Uterus (tissue), 4 donors: ENCODE results near the gene PDPR. TPM values are rescaled to one million over a fixed set of nuclear protein-coding genes. Genes with fewer than 3 reads are reported as not detected.
"Not testable (repeated sequence)": the region's sequence is repeated elsewhere in the genome, so short reads cannot be mapped to it uniquely, and the experiment has no call there.

Source experiments
- DNase-seq, 2 donors: peaks; one replicate each; pipeline ENCODE4 v3.0.0-alpha.2; 2019 to 2020
- H3K27ac ChIP-seq, 2 donors: fragments of 200-600 bp; sonication (generic); 1 replicate in 1 of 2; 2 replicates in 1 of 2; pipeline ENCODE4 v1.5.1; 2016 to 2018
- H3K27me3 ChIP-seq, 2 donors: fragments of 200-600 bp; sonication (generic); one replicate each; pipeline ENCODE4 v1.5.1; 2018 to 2019; ENCODE audit warnings: control low read depth in 1 of 2
- H3K36me3 ChIP-seq, 2 donors: fragments of 200-600 bp; sonication (generic); one replicate each; pipeline ENCODE4 v1.5.1; 2019; ENCODE audit warnings: control low read depth in 1 of 2
- H3K4me1 ChIP-seq, 2 donors: fragments of 200-600 bp; sonication (generic); one replicate each; pipeline ENCODE4 v1.5.1; 2018 to 2019; ENCODE audit warnings: control low read depth in 1 of 2
- H3K4me3 ChIP-seq, 2 donors: fragments of 200-600 bp; sonication (generic); 1 replicate in 1 of 2; 2 replicates in 1 of 2; pipeline ENCODE4 v1.5.1; 2018 to 2019; ENCODE audit warnings: mild to moderate bottlenecking in 1 of 2
- H3K9me3 ChIP-seq, 2 donors: fragments of 200-600 bp; sonication (generic); one replicate each; pipeline ENCODE4 v1.5.1; 2019; ENCODE audit warnings: control low read depth in 1 of 2
- POLR2A ChIP-seq, 2 donors: fragments of 450-650 bp; IDR thresholded peaks; one replicate each; pipeline ENCODE4 v1.6.1; 2016; ENCODE audit warnings: antibody characterized with exemption in 2 of 2, mild to moderate bottlenecking in 1 of 2, moderate library complexity in 1 of 2
- intact Hi-C: fragments of 100-400 bp; cut with DNase I; formaldehyde crosslinking; loops from one replicate; pipeline ENCODE4 v1.15.1; 2023; ENCODE audit warnings: low total_unique reads
- total RNA-seq, 4 donors: library from RNA; depleted of rRNA in 3 of 4; stranded (reverse); fragments of >200 nt in 3 of 4; gene quantifications; one replicate each; pipeline versions ENCODE4 v1.1.0 to v1.2.4, GENCODE V29; 2014 to 2023
- donor health status: DM: yes; HTN: yes; CAD: no.

Gene PDPR
- total RNA-seq: 10 to 100 TPM; 23.2 to 63.8 (median 44.2) TPM

- Histone ChIP-seq H3K27ac (peak within 1 kb of the TSS; percentile 74 to 81), H3K4me3 (peak within 1 kb of the TSS; percentile 58 to 87)
- H3K27me3 ChIP-seq, intact Hi-C loops, H3K36me3 ChIP-seq, H3K9me3 ChIP-seq, H3K4me1 ChIP-seq: not testable (repeated sequence)
- peak; percentile 31 to 41 for TF ChIP-seq POLR2A (IDR thresholded peaks at IDR 0.05)
- DNase-seq: peak; percentile 93 to 97
Observed at GRCh38 chr16:70113982-70114826, at the start of gene PDPR. Gene PDPR, plus strand, starts transcription at chr16:70114332. Its CDS starts 6,161 bp downstream, at chr16:70120493.

GRCh38 chr16:70064841-70065370 is 49.2 kb upstream of the PDPR start:
- H3K4me1 ChIP-seq, intact Hi-C loops, H3K36me3 ChIP-seq, H3K27me3 ChIP-seq, H3K9me3 ChIP-seq: not testable (repeated sequence)
- H3K4me3 ChIP-seq: peak overlapping the region; percentile 52 to 79
- peak; percentile 55 to 58 for DNase-seq
- H3K27ac ChIP-seq: peak overlapping the region; percentile 86 to 92

- Histone ChIP-seq H3K27ac (peak overlapping the region; percentile 86 to 92), H3K4me3 (peak overlapping the region; percentile 52 to 79)
- intact Hi-C loops, H3K36me3 ChIP-seq, H3K9me3 ChIP-seq, H3K27me3 ChIP-seq, DNase-seq, H3K4me1 ChIP-seq: not testable (repeated sequence)
Observed at GRCh38 chr16:70065376-70065745, 48.8 kb upstream of the PDPR start.

- H3K36me3 ChIP-seq, H3K4me1 ChIP-seq, intact Hi-C loops, H3K27me3 ChIP-seq, H3K9me3 ChIP-seq: not testable (repeated sequence)
- DNase-seq: peak; percentile 84 to 87
- TF ChIP-seq POLR2A (IDR thresholded peaks at IDR 0.05): peak; percentile 40 to 77
- Histone ChIP-seq H3K27ac (peak overlapping the region; percentile 86 to 92), H3K4me3 (peak overlapping the region; percentile 52 to 79)
Observed at GRCh38 chr16:70065746-70066658, 48.1 kb upstream of the PDPR start.

- H3K9me3 ChIP-seq, H3K27me3 ChIP-seq, H3K4me1 ChIP-seq, intact Hi-C loops, H3K36me3 ChIP-seq, DNase-seq: not testable (repeated sequence)
- Histone ChIP-seq H3K27ac (peak overlapping the region in 1 of 2 donors; percentile 92), H3K4me3 (peak overlapping the region in 1 of 2 donors; percentile 79)
Observed at GRCh38 chr16:70066751-70067150, 47.4 kb upstream of the PDPR start.

GRCh38 chr16:70079081-70079480 is 35.1 kb upstream of the PDPR start:
- intact Hi-C loops, H3K9me3 ChIP-seq: not testable (repeated sequence)

GRCh38 chr16:70081219-70081618 is 32.9 kb upstream of the PDPR start:
- H3K9me3 ChIP-seq, H3K27me3 ChIP-seq, intact Hi-C loops, H3K27ac ChIP-seq, DNase-seq, H3K4me1 ChIP-seq, H3K4me3 ChIP-seq, H3K36me3 ChIP-seq: not testable (repeated sequence)

More at GRCh38 chr16:70079081-70079480, 35.1 kb upstream of the PDPR start:
- H3K27ac ChIP-seq, H3K36me3 ChIP-seq, H3K4me1 ChIP-seq, H3K27me3 ChIP-seq, DNase-seq, H3K4me3 ChIP-seq: not testable (repeated sequence)

- H3K27ac ChIP-seq, H3K4me3 ChIP-seq, H3K36me3 ChIP-seq, DNase-seq, intact Hi-C loops, H3K9me3 ChIP-seq, H3K27me3 ChIP-seq, H3K4me1 ChIP-seq: not testable (repeated sequence)
Observed at GRCh38 chr16:70083931-70084330, 30.2 kb upstream of the PDPR start.

GRCh38 chr16:70088160-70088559 is 26.0 kb upstream of the PDPR start:
- H3K4me1 ChIP-seq, H3K9me3 ChIP-seq, H3K27ac ChIP-seq, H3K36me3 ChIP-seq, H3K27me3 ChIP-seq, intact Hi-C loops, DNase-seq, H3K4me3 ChIP-seq: not testable (repeated sequence)

- intact Hi-C loops, H3K27me3 ChIP-seq, H3K9me3 ChIP-seq, H3K4me3 ChIP-seq, H3K27ac ChIP-seq, H3K36me3 ChIP-seq, DNase-seq, H3K4me1 ChIP-seq: not testable (repeated sequence)
Observed at GRCh38 chr16:70088877-70089276, 25.3 kb upstream of the PDPR start.

GRCh38 chr16:70089289-70089688 is 24.8 kb upstream of the PDPR start:
- not testable (repeated sequence) for H3K4me1 ChIP-seq

GRCh38 chr16:70091104-70091503 is 23.0 kb upstream of the PDPR start:
- intact Hi-C loops, H3K4me3 ChIP-seq, DNase-seq, H3K9me3 ChIP-seq, H3K36me3 ChIP-seq, H3K4me1 ChIP-seq, H3K27ac ChIP-seq, H3K27me3 ChIP-seq: not testable (repeated sequence)

More at GRCh38 chr16:70089289-70089688, 24.8 kb upstream of the PDPR start:
- H3K27me3 ChIP-seq, intact Hi-C loops, H3K36me3 ChIP-seq, H3K27ac ChIP-seq, DNase-seq, H3K4me3 ChIP-seq, H3K9me3 ChIP-seq: not testable (repeated sequence)

- H3K27me3 ChIP-seq, DNase-seq, intact Hi-C loops, H3K36me3 ChIP-seq, H3K9me3 ChIP-seq, H3K4me1 ChIP-seq, H3K4me3 ChIP-seq, H3K27ac ChIP-seq: not testable (repeated sequence)
Observed at GRCh38 chr16:70094096-70094495, 20.0 kb upstream of the PDPR start.
